Fibroblast of skin of right biceps (primary cell): ENCODE results near the gene PPDPF.

Experiments
- DNase-seq: peaks from one replicate; pipeline ENCODE4 v3.0.0-alpha.2; 2013

PPDPF gene

GRCh38 chr20:63487781-63488241 is 32.8 kb upstream of the PPDPF start:
- DNase-seq = no peak

GRCh38 chr20:63488315-63489251 is 32.0 kb upstream of the PPDPF start:
- no peak for DNase-seq

GRCh38 chr20:63490416-63490815 is 30.1 kb upstream of the PPDPF start:
- DNase-seq = no peak

GRCh38 chr20:63491078-63491477 is 29.5 kb upstream of the PPDPF start:
- DNase-seq = no peak

- DNase-seq = no peak
These were observed 28.8 kb upstream of the PPDPF start for GRCh38 chr20:63491635-63492230.

GRCh38 chr20:63492518-63492917 is 28.0 kb upstream of the PPDPF start:
- DNase-seq = no peak

GRCh38 chr20:63492982-63493381 is 27.6 kb upstream of the PPDPF start:
- DNase-seq = no peak

GRCh38 chr20:63493563-63494020 is 27.0 kb upstream of the PPDPF start:
- DNase-seq = no peak

- no peak for DNase-seq
These were observed 26.5 kb upstream of the PPDPF start for GRCh38 chr20:63494084-63494419.

GRCh38 chr20:63494420-63495166 is 26.0 kb upstream of the PPDPF start:
- no peak for DNase-seq

GRCh38 chr20:63495167-63495720 is 25.3 kb upstream of the PPDPF start:
- DNase-seq = no peak

- peak; percentile 42 for DNase-seq
These were observed 24.6 kb upstream of the PPDPF start for GRCh38 chr20:63495741-63496595.

- DNase-seq = no peak
These were observed 23.9 kb upstream of the PPDPF start for GRCh38 chr20:63496596-63497120.

- DNase-seq = no peak
These were observed 23.2 kb upstream of the PPDPF start for GRCh38 chr20:63497138-63497945.

GRCh38 chr20:63497946-63498935 is 22.3 kb upstream of the PPDPF start:
- peak; percentile 15 for DNase-seq

GRCh38 chr20:63498960-63499337 is 21.6 kb upstream of the PPDPF start, which contains the start of gene EEF1A2:
TSS of gene EEF1A2 (minus strand) at chr20:63499083. CDS start at chr20:63497763, 1,320 bp downstream.
- DNase-seq = no peak

- DNase-seq = no peak
These were observed 21.1 kb upstream of the PPDPF start for GRCh38 chr20:63499338-63499969.

- DNase-seq = no peak
These were observed 20.2 kb upstream of the PPDPF start for GRCh38 chr20:63500151-63500901.
